Measurements from ENCODE around the gene ATAD1.
"Not testable (repeated sequence)": the region's sequence is repeated elsewhere in the genome, so short reads cannot be mapped to it uniquely, and the experiment has no call there.

The ATAD1 gene

GRCh38 chr10:87817609-87818504, at the start of gene ATAD1:
ATAD1 (minus strand) TSS chr10:87818226; CDS start chr10:87814599, 3,627 bp downstream.
- peak; percentile 77 to 90 for DNase-seq

- no peak for DNase-seq
These were observed 49.4 kb upstream of the ATAD1 start for GRCh38 chr10:87867453-87867852.

GRCh38 chr10:87866412-87866974, 48.5 kb upstream of the ATAD1 start:
- no peak for DNase-seq

GRCh38 chr10:87865241-87865881, 47.3 kb upstream of the ATAD1 start:
- DNase-seq: no peak

- peak in 1 of 2 experiments; percentile 33 for DNase-seq
These were observed 46.6 kb upstream of the ATAD1 start for GRCh38 chr10:87864496-87865059.

- DNase-seq: peak; percentile 1 to 42
These were observed 46.0 kb upstream of the ATAD1 start for GRCh38 chr10:87863951-87864495.

- peak; percentile 74 to 90 for DNase-seq
These were observed 45.3 kb upstream of the ATAD1 start, which contains the start of the genes KLLN and PTEN for GRCh38 chr10:87863053-87863943. KLLN (minus strand) TSS chr10:87863533; CDS start chr10:87862487, 1,046 bp downstream. PTEN (plus strand) TSS chr10:87863625; CDS start chr10:87864470, 845 bp downstream.

GRCh38 chr10:87862679-87863052, 44.6 kb upstream of the ATAD1 start:
- DNase-seq: peak in 1 of 2 experiments; percentile 81

- peak; percentile 46 to 83 for DNase-seq
These were observed 44.1 kb upstream of the ATAD1 start for GRCh38 chr10:87861953-87862678.

- DNase-seq: no peak
These were observed 43.5 kb upstream of the ATAD1 start for GRCh38 chr10:87861566-87861952.

- no peak for DNase-seq
These were observed 42.9 kb upstream of the ATAD1 start for GRCh38 chr10:87860816-87861403.

GRCh38 chr10:87860156-87860795, 42.2 kb upstream of the ATAD1 start:
- peak; percentile 35 to 41 for DNase-seq

- DNase-seq: not testable (repeated sequence)
These were observed 37.6 kb upstream of the ATAD1 start for GRCh38 chr10:87855665-87856064.

- not testable (repeated sequence) for DNase-seq
These were observed 37.2 kb upstream of the ATAD1 start for GRCh38 chr10:87855247-87855646.

- DNase-seq: no peak
These were observed 34.1 kb upstream of the ATAD1 start for GRCh38 chr10:87852089-87852488.

- peak; percentile 26 to 77 for DNase-seq
These were observed 32.7 kb upstream of the ATAD1 start for GRCh38 chr10:87850742-87851205.

GRCh38 chr10:87849001-87849400, 31.0 kb upstream of the ATAD1 start:
- no peak for DNase-seq

GRCh38 chr10:87847550-87847949, 29.5 kb upstream of the ATAD1 start:
- DNase-seq: no peak

GRCh38 chr10:87846711-87847110, 28.7 kb upstream of the ATAD1 start:
- not testable (repeated sequence) for DNase-seq

- DNase-seq: peak; percentile 50 to 58
These were observed 28.0 kb upstream of the ATAD1 start for GRCh38 chr10:87846023-87846422.

Data from NCI-H526 (cell line).